Glutamatergic neuron (in vitro differentiated cells): ENCODE data around the gene PRICKLE2. TPM values are rescaled to one million over a fixed set of nuclear protein-coding genes. Genes with fewer than 3 reads are reported as not detected.

Source experiments
- DNase-seq: peaks from one replicate; pipeline ENCODE4 v3.0.0; 2022
- H3K27ac Mint-ChIP-seq: one replicate; pipeline ENCODE4 v1.8.0; 2020; ENCODE audit warnings: mild to moderate bottlenecking, mixed read lengths, inconsistent platforms; ENCODE audit not compliant: unreplicated experiment
- H3K27me3 Mint-ChIP-seq: one replicate; pipeline ENCODE4 v1.8.0; 2020; ENCODE audit warnings: mild to moderate bottlenecking, moderate library complexity, mixed read lengths, inconsistent platforms; ENCODE audit not compliant: unreplicated experiment
- H3K36me3 Mint-ChIP-seq: one replicate; pipeline ENCODE4 v1.8.0; 2020; ENCODE audit warnings: mild to moderate bottlenecking, mixed read lengths, inconsistent platforms; ENCODE audit not compliant: unreplicated experiment
- H3K4me1 Mint-ChIP-seq: one replicate; pipeline ENCODE4 v1.8.0; 2020; ENCODE audit warnings: mild to moderate bottlenecking, low read depth, mixed read lengths, inconsistent platforms; ENCODE audit not compliant: unreplicated experiment
- H3K4me3 Mint-ChIP-seq: one replicate; pipeline ENCODE4 v1.8.0; 2020; ENCODE audit warnings: mild to moderate bottlenecking, mixed read lengths, inconsistent platforms; ENCODE audit not compliant: unreplicated experiment
- H3K9me3 Mint-ChIP-seq: one replicate; pipeline ENCODE4 v1.8.0; 2020; ENCODE audit warnings: mild to moderate bottlenecking, moderate library complexity, mixed read lengths, inconsistent platforms; ENCODE audit not compliant: unreplicated experiment
- total RNA-seq: library from RNA; stranded (reverse); fragmentation: NEBNext Ultra II Directional; extraction: Animal tissue kit (Norgen Biotek cat#: 25700); gene quantifications from one replicate; pipeline ENCODE4 v1.2.1, GENCODE V29; 2021; ENCODE audit not compliant: unreplicated experiment
- TF ChIP-seq, protein P1 (sequence below): fragments of 200-600 bp; sonication (generic); IDR thresholded peaks from one replicate; pipeline ENCODE4 v1.5.0; 2021; ENCODE audit not compliant: partially characterized antibody, unreplicated experiment

Gene PRICKLE2
- total RNA-seq, 1 donor from 2014 or later: 18.9 TPM

DNA sequence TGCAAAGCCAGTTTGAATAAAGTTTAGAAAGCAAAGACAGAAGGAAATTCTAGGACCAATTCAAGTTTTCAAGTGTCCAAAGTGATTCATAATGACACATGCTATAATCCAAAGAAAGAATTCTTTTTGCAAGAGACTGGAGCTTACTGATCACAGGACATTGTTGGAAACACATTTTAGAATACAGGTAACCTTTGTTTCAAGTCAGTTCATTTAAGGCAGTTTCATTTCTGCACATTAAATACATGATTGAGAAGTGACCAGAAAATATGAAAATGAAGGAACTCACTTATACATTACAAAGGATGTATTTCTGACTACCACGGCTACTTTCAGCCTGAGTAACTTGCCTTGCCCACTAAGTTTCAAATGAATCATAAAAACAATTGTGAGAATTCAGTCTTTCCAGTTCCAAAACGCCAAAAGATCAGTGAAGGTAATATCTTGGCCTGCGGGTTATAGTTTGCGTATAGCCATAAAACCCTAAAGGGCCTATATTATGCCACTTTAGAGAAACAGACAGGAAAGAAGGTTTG, 48.7 kb downstream of the PRICKLE2 start:
- Mint-ChIP-seq H3K4me3 (no peak overlapping the region), H3K27ac (no peak overlapping the region), H3K36me3 (no peaks in the 10 kb centered on the region), H3K4me1 (peaks cover 5% of the 10 kb centered on the region), H3K27me3 (no peaks in the 10 kb centered on the region), H3K9me3 (peaks cover 2% of the 10 kb centered on the region)
- TF ChIP-seq, protein P1, sequence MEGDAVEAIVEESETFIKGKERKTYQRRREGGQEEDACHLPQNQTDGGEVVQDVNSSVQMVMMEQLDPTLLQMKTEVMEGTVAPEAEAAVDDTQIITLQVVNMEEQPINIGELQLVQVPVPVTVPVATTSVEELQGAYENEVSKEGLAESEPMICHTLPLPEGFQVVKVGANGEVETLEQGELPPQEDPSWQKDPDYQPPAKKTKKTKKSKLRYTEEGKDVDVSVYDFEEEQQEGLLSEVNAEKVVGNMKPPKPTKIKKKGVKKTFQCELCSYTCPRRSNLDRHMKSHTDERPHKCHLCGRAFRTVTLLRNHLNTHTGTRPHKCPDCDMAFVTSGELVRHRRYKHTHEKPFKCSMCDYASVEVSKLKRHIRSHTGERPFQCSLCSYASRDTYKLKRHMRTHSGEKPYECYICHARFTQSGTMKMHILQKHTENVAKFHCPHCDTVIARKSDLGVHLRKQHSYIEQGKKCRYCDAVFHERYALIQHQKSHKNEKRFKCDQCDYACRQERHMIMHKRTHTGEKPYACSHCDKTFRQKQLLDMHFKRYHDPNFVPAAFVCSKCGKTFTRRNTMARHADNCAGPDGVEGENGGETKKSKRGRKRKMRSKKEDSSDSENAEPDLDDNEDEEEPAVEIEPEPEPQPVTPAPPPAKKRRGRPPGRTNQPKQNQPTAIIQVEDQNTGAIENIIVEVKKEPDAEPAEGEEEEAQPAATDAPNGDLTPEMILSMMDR: no peak
- DNase-seq: no peak

DNA sequence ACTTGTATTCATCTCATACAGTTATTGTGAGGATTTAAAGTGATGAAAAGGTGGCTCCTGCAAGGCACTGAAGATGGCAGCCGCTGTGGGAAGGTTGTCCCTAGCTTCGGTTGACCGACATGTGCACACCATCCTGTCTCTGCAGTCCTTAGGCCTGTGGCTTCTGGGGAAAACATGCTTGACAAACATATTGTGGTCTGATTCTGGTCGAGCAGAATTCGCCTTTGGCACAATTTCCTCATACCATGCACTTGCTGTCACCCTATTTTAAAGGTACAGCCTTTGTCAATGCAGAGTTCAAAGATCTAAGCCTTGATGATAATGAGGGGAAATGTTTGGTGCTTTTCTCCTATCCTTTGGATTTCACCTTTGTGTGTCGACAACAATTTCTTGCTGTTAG, 50.9 kb downstream of the PRICKLE2 start:
- H3K27me3 Mint-ChIP-seq: no peaks in the 10 kb centered on the region
- H3K36me3 Mint-ChIP-seq: no peaks in the 10 kb centered on the region
- DNase-seq: no peak
- H3K4me1 Mint-ChIP-seq: no peaks in the 10 kb centered on the region
- H3K27ac Mint-ChIP-seq: no peak overlapping the region
- H3K4me3 Mint-ChIP-seq: no peak overlapping the region
- H3K9me3 Mint-ChIP-seq: peaks cover 2% of the 10 kb centered on the region
- TF ChIP-seq, protein P1: no peak

DNA sequence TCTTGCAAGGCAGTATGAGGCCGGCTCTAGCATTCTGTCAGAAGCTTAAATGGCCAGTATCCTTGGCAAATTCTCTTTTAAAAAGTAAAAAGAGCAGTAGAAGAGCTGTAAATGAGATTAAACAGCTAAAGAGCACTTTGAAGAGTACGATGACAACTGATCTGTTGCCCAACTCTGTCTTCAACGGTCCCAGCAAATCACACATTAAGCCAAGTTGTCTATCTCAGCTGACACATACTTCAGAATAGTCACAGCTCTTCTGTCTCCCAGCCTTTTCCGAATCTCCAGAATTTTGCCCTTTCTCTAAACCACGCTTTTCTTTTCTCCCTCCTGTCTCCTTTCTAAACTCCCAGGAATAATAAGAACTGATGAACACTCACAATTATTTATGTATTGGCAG, 51.7 kb downstream of the PRICKLE2 start:
- H3K9me3 Mint-ChIP-seq: peaks cover 2% of the 10 kb centered on the region
- H3K4me1 Mint-ChIP-seq: no peaks in the 10 kb centered on the region
- no peaks in the 10 kb centered on the region for H3K27me3 Mint-ChIP-seq
- TF ChIP-seq, protein P1: no peak
- DNase-seq: no peak
- H3K27ac Mint-ChIP-seq: no peak overlapping the region
- H3K36me3 Mint-ChIP-seq: no peaks in the 10 kb centered on the region
- no peak overlapping the region for H3K4me3 Mint-ChIP-seq

DNA sequence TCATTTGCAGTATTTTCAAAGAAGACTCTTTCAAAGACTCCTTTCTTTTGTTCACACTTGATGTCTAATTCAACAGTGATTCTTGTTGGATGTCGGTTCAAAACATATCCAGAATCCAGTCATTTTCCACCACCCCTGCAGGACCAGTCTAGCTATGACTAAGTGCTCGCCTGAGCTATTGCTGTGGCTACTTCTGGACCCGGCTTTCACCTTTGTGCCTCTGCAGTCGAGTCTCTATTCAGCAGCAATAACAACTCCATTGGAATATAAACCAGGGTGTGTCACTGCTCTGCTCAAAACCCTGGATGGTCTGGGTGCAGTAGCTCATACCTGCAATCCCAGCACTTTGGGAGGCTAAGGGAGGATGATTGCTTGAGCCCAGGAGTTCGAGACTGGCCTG, 55.0 kb downstream of the PRICKLE2 start:
- Mint-ChIP-seq H3K9me3 (no peaks in the 10 kb centered on the region), H3K36me3 (peaks cover 6% of the 10 kb centered on the region), H3K27ac (no peak overlapping the region), H3K4me3 (no peak overlapping the region), H3K27me3 (no peaks in the 10 kb centered on the region), H3K4me1 (peaks cover 3% of the 10 kb centered on the region)
- TF ChIP-seq, protein P1: no peak
- DNase-seq: no peak

DNA sequence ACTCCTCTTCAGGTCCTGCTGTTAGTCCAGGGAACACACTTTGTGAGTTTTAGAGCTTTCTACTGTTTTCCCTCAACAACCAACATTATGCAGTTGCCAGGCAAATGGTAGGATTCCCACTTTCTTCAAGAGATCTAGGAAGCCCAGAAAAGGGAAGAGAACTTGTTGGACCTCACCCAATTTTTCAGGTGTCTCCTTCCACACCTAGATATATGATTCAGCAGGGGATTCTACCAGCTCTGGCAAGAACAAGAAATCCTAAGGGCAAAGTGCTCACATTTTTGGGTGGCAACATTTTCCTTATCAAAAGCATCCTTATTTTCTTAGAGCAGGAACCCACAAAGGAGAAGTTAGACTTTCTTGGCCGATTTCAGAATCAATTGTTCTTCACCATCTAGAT, 57.4 kb downstream of the PRICKLE2 start:
- no peak for DNase-seq
- H3K36me3 Mint-ChIP-seq: peaks cover 6% of the 10 kb centered on the region
- H3K9me3 Mint-ChIP-seq: no peaks in the 10 kb centered on the region
- H3K4me3 Mint-ChIP-seq: no peak overlapping the region
- no peaks in the 10 kb centered on the region for H3K27me3 Mint-ChIP-seq
- H3K4me1 Mint-ChIP-seq: peaks cover 11% of the 10 kb centered on the region
- H3K27ac Mint-ChIP-seq: no peak overlapping the region
- TF ChIP-seq, protein P1: no peak
